IMR-90 (cell line): ENCODE data around the gene ETV7. TPM values are rescaled to one million over a fixed set of nuclear protein-coding genes. Genes with fewer than 3 reads are reported as not detected.

ENCODE experiments used
- ATAC-seq: fragments of 200-7000 bp; cut with Tn5 transposase; 2 replicates; pipeline ENCODE4 v1.9.1; 2020; ENCODE audit warnings: low read depth, mild to moderate bottlenecking, moderate library complexity
- BruUV-seq: library from RNA; stranded (reverse); fragments of 400-500 nt; replicated peaks from 2 replicates; lab custom pipeline; 2021; lab: Mats Ljungman, UMichigan
- CTCF ChIA-PET: fragments of 300-600 bp; formaldehyde crosslinking; extraction: SDS; loops from one replicate; lab custom pipeline; 2021; ENCODE audit warnings: antibody characterized with exemption; lab: Yijun Ruan, JAX
- POLR2A ChIA-PET: fragments of 300-600 bp; sonication (Branson Sonifier 250); formaldehyde crosslinking; loops from one replicate; lab custom pipeline; 2022; ENCODE audit warnings: antibody characterized with exemption; ENCODE audit not compliant: unreplicated experiment; lab: Charles Lee
- DNase-seq: peaks from one replicate; pipeline ENCODE4 v3.0.0; 2013
- H2AFZ ChIP-seq: replicated peaks from 2 replicates; pipeline ENCODE3; 2013; ENCODE audit warnings: low read length, mild to moderate bottlenecking; ENCODE audit not compliant: poor library complexity
- H2AK5ac ChIP-seq: 2 replicates; pipeline ENCODE4 v1.6.1; 2013; ENCODE audit warnings: low read depth, low read length, inconsistent platforms
- H2AK9ac ChIP-seq: replicated peaks from 2 replicates; pipeline ENCODE3; 2013; ENCODE audit warnings: mild to moderate bottlenecking, low read depth, low read length, moderate library complexity; ENCODE audit not compliant: poor library complexity
- H2BK120ac ChIP-seq: 2 replicates; pipeline ENCODE4 v1.6.1; 2013; ENCODE audit warnings: low read depth, low read length, inconsistent platforms
- H2BK15ac ChIP-seq: 3 replicates; pipeline ENCODE4 v1.6.1; 2013; ENCODE audit warnings: low read depth, low read length, inconsistent platforms
- H2BK20ac ChIP-seq: 2 replicates; pipeline ENCODE4 v1.6.1; 2013; ENCODE audit warnings: low read depth, mild to moderate bottlenecking, inconsistent platforms, low read length, moderate library complexity
- H2BK5ac ChIP-seq: 2 replicates; pipeline ENCODE4 v1.6.1; 2013; ENCODE audit warnings: mild to moderate bottlenecking, low read depth, low read length, inconsistent platforms; ENCODE audit not compliant: poor library complexity, severe bottlenecking
- H3K14ac ChIP-seq: replicated peaks from 2 replicates; pipeline ENCODE4 v1.6.1; 2013; ENCODE audit warnings: low read depth, low read length, inconsistent platforms
- H3K18ac ChIP-seq: 2 replicates; pipeline ENCODE4 v1.6.1; 2013; ENCODE audit warnings: low read depth, low read length, control low read depth
- H3K23ac ChIP-seq: 2 replicates; pipeline ENCODE4 v1.6.1; 2013; ENCODE audit warnings: low read depth, low read length, inconsistent platforms
- H3K27ac ChIP-seq: 2 replicates; pipeline ENCODE4 v1.5.1; 2013; ENCODE audit warnings: mild to moderate bottlenecking, control low read depth, low read length; ENCODE audit not compliant: insufficient read depth
- H3K27me3 ChIP-seq: 2 replicates; pipeline ENCODE4 v1.6.1; 2013; ENCODE audit warnings: low read length; ENCODE audit not compliant: control insufficient read depth, insufficient read depth
- H3K36me3 ChIP-seq: 2 replicates; pipeline ENCODE4 v1.6.1; 2013; ENCODE audit warnings: low read length, mixed read lengths; ENCODE audit not compliant: control insufficient read depth, insufficient read depth
- H3K4ac ChIP-seq: 2 replicates; pipeline ENCODE4 v1.6.1; 2013; ENCODE audit warnings: low read depth, low read length, inconsistent platforms
- H3K4me1 ChIP-seq: 2 replicates; pipeline ENCODE4 v1.6.1; 2013; ENCODE audit warnings: low read length, mixed read lengths; ENCODE audit not compliant: control insufficient read depth, insufficient read depth
- H3K4me2 ChIP-seq: 2 replicates; pipeline ENCODE4 v1.6.1; 2013; ENCODE audit warnings: low read depth, mild to moderate bottlenecking, control low read depth, low read length, moderate library complexity
- H3K4me3 ChIP-seq: 2 replicates; pipeline ENCODE4 v1.5.1; 2013; ENCODE audit warnings: low read depth, mild to moderate bottlenecking, control low read depth, low read length, moderate library complexity; ENCODE audit not compliant: insufficient read depth
- H3K56ac ChIP-seq: 2 replicates; pipeline ENCODE4 v1.6.1; 2013; ENCODE audit warnings: low read length, inconsistent platforms; ENCODE audit not compliant: insufficient read depth; ENCODE audit errors: extremely low read depth
- H3K79me1 ChIP-seq, 2 experiments: 2 replicates each; pipeline ENCODE4 v1.6.1; 2013; ENCODE audit warnings: low read length in 2 of 2, inconsistent platforms in 1 of 2, low read depth in 1 of 2
- H3K9ac ChIP-seq: 2 replicates; pipeline ENCODE4 v1.6.1; 2013; ENCODE audit warnings: low read depth, low read length, control low read depth
- H3K9me1 ChIP-seq: 2 replicates; pipeline ENCODE4 v1.6.1; 2013; ENCODE audit warnings: low read length, inconsistent platforms; ENCODE audit not compliant: insufficient read depth
- H3K9me3 ChIP-seq: 2 replicates; pipeline ENCODE4 v1.6.1; 2013; ENCODE audit warnings: low read length; ENCODE audit not compliant: control insufficient read depth, insufficient read depth
- H4K20me1 ChIP-seq: 2 replicates; pipeline ENCODE4 v1.6.1; 2013; ENCODE audit warnings: low read length, inconsistent platforms; ENCODE audit not compliant: insufficient read depth
- H4K5ac ChIP-seq: 2 replicates; pipeline ENCODE4 v1.6.1; 2013; ENCODE audit warnings: mild to moderate bottlenecking, low read depth, low read length, control low read depth
- H4K8ac ChIP-seq, 2 experiments: 2 replicates each; pipeline ENCODE4 v1.6.1; 2013; ENCODE audit warnings: low read depth in 2 of 2, low read length in 2 of 2, control low read depth in 1 of 2, inconsistent platforms in 1 of 2
- H4K91ac ChIP-seq: 2 replicates; pipeline ENCODE4 v1.6.1; 2013; ENCODE audit warnings: low read depth, low read length, inconsistent platforms; ENCODE audit not compliant: insufficient read depth
- BHLHE40 ChIP-seq: fragments of 150-350 bp; IDR thresholded peaks from 2 replicates; pipeline ENCODE4 v1.6.1; 2016; ENCODE audit warnings: mild to moderate bottlenecking, low read depth, low read length
- CEBPB ChIP-seq: IDR thresholded peaks from 2 replicates; pipeline ENCODE4 v1.6.1; 2012; ENCODE audit warnings: low read depth, low read length, improper control_type of control experiment
- CHD1 ChIP-seq: IDR thresholded peaks from 2 replicates; pipeline ENCODE4 v1.6.1; 2012; ENCODE audit warnings: low read depth, low read length, improper control_type of control experiment
- CTCF ChIP-seq: conservative IDR thresholded peaks from 2 replicates; pipeline ENCODE4 v1.5.1; 2012; ENCODE audit warnings: mild to moderate bottlenecking, low read depth, low read length, improper control_type of control experiment
- ELK1 ChIP-seq: fragments of 150-350 bp; IDR thresholded peaks from 2 replicates; pipeline ENCODE4 v1.6.1; 2016; ENCODE audit warnings: low read depth, mild to moderate bottlenecking, low read length, moderate library complexity, borderline replicate concordance
- MAZ ChIP-seq: IDR thresholded peaks from 2 replicates; pipeline ENCODE4 v1.6.1; 2012; ENCODE audit warnings: low read depth, mild to moderate bottlenecking, low read length, improper control_type of control experiment, moderate library complexity, borderline replicate concordance
- MXI1 ChIP-seq: IDR thresholded peaks from 2 replicates; pipeline ENCODE4 v1.6.1; 2012; ENCODE audit warnings: low read depth, mild to moderate bottlenecking, low read length, moderate library complexity, borderline replicate concordance
- NFE2L2 ChIP-seq: fragments of 150-350 bp; IDR thresholded peaks from 2 replicates; pipeline ENCODE4 v1.6.1; 2016; ENCODE audit warnings: low read depth, mild to moderate bottlenecking, low read length
- POLR2A ChIP-seq: IDR thresholded peaks from 2 replicates; pipeline ENCODE4 v1.6.1; 2012; ENCODE audit warnings: mild to moderate bottlenecking, low read depth, low read length
- RAD21 ChIP-seq: IDR thresholded peaks from 2 replicates; pipeline ENCODE4 v1.6.1; 2012; ENCODE audit warnings: low read length, improper control_type of control experiment
- RCOR1 ChIP-seq: IDR thresholded peaks from 2 replicates; pipeline ENCODE4 v1.6.1; 2012; ENCODE audit warnings: mild to moderate bottlenecking, low read length, improper control_type of control experiment; ENCODE audit not compliant: insufficient replicate concordance
- SMC3 ChIP-seq: fragments of 150-350 bp; IDR thresholded peaks from 2 replicates; pipeline ENCODE4 v1.6.1; 2016; ENCODE audit warnings: low read depth, mild to moderate bottlenecking, antibody characterized with exemption, low read length, moderate library complexity
- USF2 ChIP-seq: fragments of 150-350 bp; IDR thresholded peaks from 2 replicates; pipeline ENCODE4 v1.6.1; 2017; ENCODE audit warnings: mild to moderate bottlenecking, antibody characterized with exemption, low read length, low read depth
- WGBS, 2 experiments: methylation state at CpG; one replicate each; pipeline versions ENCODE4 v1.1.5 to v1.1.7; 2013; ENCODE audit warnings: missing lambda C conversion rate in 2 of 2; ENCODE audit not compliant: insufficient read length in 1 of 2; ENCODE audit errors: extremely low coverage in 2 of 2; 5-methylcytosine and 5-hydroxymethylcytosine counted together
- dilution Hi-C: fragments of 300-500 bp; cut with HindIII; formaldehyde crosslinking; loops from one replicate; pipeline ENCODE4 v1.14.3; 2018; ENCODE audit warnings: low sequenced_read_pairs; ENCODE audit not compliant: unreplicated experiment
- in situ Hi-C: fragments of 300-500 bp; cut with MboI; formaldehyde crosslinking; loops from 3 replicates; pipeline ENCODE4 v1.14.3; 2019; ENCODE audit warnings: low sequenced_read_pairs, inconsistent platforms, mixed read lengths
- intact Hi-C: fragments of 100-400 bp; cut with micrococcal nuclease; formaldehyde crosslinking; loops from 2 replicates; pipeline ENCODE4 v1.10.0; 2022
- polyA plus RNA-seq, 3 experiments: library from polyadenylated mRNA; depleted of rRNA; stranded (reverse); fragments of >200 nt; gene quantifications; 2 replicates each; pipeline ENCODE4 v1.2.3, GENCODE V29; 2012; ENCODE audit warnings: low replicate concordance in 1 of 3
- total RNA-seq: library from RNA; depleted of rRNA; stranded (reverse); fragments of >200 nt; gene quantifications from 2 replicates; pipeline ENCODE4 v1.2.3, GENCODE V29; 2012

The ETV7 gene
- total and polyA plus RNA-seq, 2 of the 4 experiments (the other 2 are of a cell fraction), result 0.17 to 0.18 TPM

GRCh38 chr6:36360241-36361054, 27.0 kb downstream of the ETV7 start:
- dilution Hi-C loops (no loop called here), intact Hi-C loops (loop anchor here (1.0 to 2.0 kb wide), 5 partner anchors 19 to 333 kb away; partner anchors contain the start of genes BRPF3 and MAPK14), in situ Hi-C loops (no loop called here)
- Histone ChIP-seq H3K18ac (no peak overlapping the region), H3K9me3 (no peaks in the 10 kb centered on the region), H4K8ac (peak overlapping the region in 1 of 2 experiments; percentile 72; a peak in 2 of 4 replicates), H3K27me3 (peaks cover 8% of the 10 kb centered on the region), H3K23ac (no peak overlapping the region), H2BK5ac (no peak overlapping the region), H2BK15ac (no peak overlapping the region; the same call in 2 of the 3 replicates), H3K9ac (no peak overlapping the region), H3K36me3 (no peaks in the 10 kb centered on the region), H3K4me3 (no peak overlapping the region), H3K14ac (peak overlapping the region; percentile 8; the same call in 1 of the 2 replicates), H3K4ac (peak overlapping the region; percentile 31; the same call in 1 of the 2 replicates), H3K27ac (no peak overlapping the region), H3K4me2 (no peak overlapping the region), H3K56ac (no peak overlapping the region), H3K4me1 (peaks cover 7% of the 10 kb centered on the region), H2AK5ac (no peak overlapping the region), H4K20me1 (no peaks in the 10 kb centered on the region), H2BK20ac (no peak overlapping the region), H3K9me1 (no peaks in the 10 kb centered on the region), H2AFZ (peak overlapping the region; percentile 90), H2BK120ac (no peak overlapping the region), H4K5ac (no peak overlapping the region), H4K91ac (no peak overlapping the region; the same call in 1 of the 2 replicates), H3K79me1 (no peaks in the 10 kb centered on the region), H2AK9ac (peak overlapping the region; percentile 18)
- peak; percentile 99 for ATAC-seq
- DNase-seq, result peak; percentile 66
- TF ChIP-seq RCOR1 (no peak), CHD1 (no peak), BHLHE40 (no peak), NFE2L2 (no peak), MAZ (peak; percentile 58; the same call in 1 of the 2 replicates), ELK1 (no peak), CEBPB (no peak), POLR2A (no peak), MXI1 (no peak), SMC3 (peak; percentile 82), USF2 (no peak), CTCF (peak; percentile 87), RAD21 (peak; percentile 93)
- ChIA-PET POLR2A (no interaction called here), CTCF (interaction anchor here (0.6 to 1.0 kb wide), 3 partner anchors 233 to 298 kb away, joined by 3 read pairs; no protein-coding TSS in a partner anchor)
- WGBS, 2 experiments, result 70% methylated on average over 1 of the region's 10 CpGs; no CpG with 5 or more reads in 1 of the 2 experiments
- BruUV-seq, result no TSS peak
